HepG2 (cell line): ENCODE data around the gene ATAD3C. TPM values are rescaled to one million over a fixed set of nuclear protein-coding genes. Genes with fewer than 3 reads are reported as not detected.
A peak's percentile ranks its signal among the peaks of the same experiment; 100 is the strongest.

Experiments used
- ATF7 ChIP-seq, 2 experiments: fragments of 450-650 bp in 1 of 2; sonication (generic) in 1 of 2; formaldehyde crosslinking in 1 of 2; IDR thresholded peaks; 2 replicates each; pipeline versions ENCODE4 v1.4.0 to v1.6.1; 2016 to 2020; ENCODE audit warnings: antibody characterized with exemption in 1 of 2, mild to moderate bottlenecking in 1 of 2, missing genetic modification reagents in 1 of 2
- GZF1 ChIP-seq: sonication (generic); formaldehyde crosslinking; IDR thresholded peaks from 2 replicates; pipeline ENCODE4 v1.5.1; 2020; ENCODE audit warnings: mild to moderate bottlenecking, missing genetic modification reagents
- NRL ChIP-seq: sonication (generic); formaldehyde crosslinking; IDR thresholded peaks from 2 replicates; pipeline ENCODE4 v1.5.0; 2020; ENCODE audit warnings: missing genetic modification reagents, mild to moderate bottlenecking, moderate library complexity, borderline replicate concordance
- RBM22 ChIP-seq: fragments of 200-400 bp; formaldehyde crosslinking; optimal IDR thresholded peaks from 2 replicates; pipeline ENCODE3; 2017; ENCODE audit warnings: mild to moderate bottlenecking, low read length, moderate library complexity
- SP1 ChIP-seq, 2 experiments: fragments of 450-650 bp in 1 of 2; sonication (generic) in 1 of 2; formaldehyde crosslinking in 1 of 2; IDR thresholded peaks; 2 replicates each; pipeline versions ENCODE4 v1.4.0 to v1.6.1; 2016 to 2020; ENCODE audit warnings: missing genetic modification reagents in 1 of 2
- SPEN ChIP-seq: sonication (generic); formaldehyde crosslinking; IDR thresholded peaks from 2 replicates; pipeline ENCODE4 v1.5.1; 2020; ENCODE audit warnings: low read depth, mild to moderate bottlenecking, missing genetic modification reagents
- ZMYM3 ChIP-seq: sonication (generic); formaldehyde crosslinking; IDR thresholded peaks from 2 replicates; pipeline ENCODE4 v1.5.1; 2020; ENCODE audit warnings: mild to moderate bottlenecking, missing genetic modification reagents
- ZNF224 ChIP-seq: sonication (generic); formaldehyde crosslinking; IDR thresholded peaks from 2 replicates; pipeline ENCODE4 v1.5.0; 2020; ENCODE audit warnings: mild to moderate bottlenecking, missing genetic modification reagents
- ZNF3 ChIP-seq: IDR thresholded peaks from 2 replicates; pipeline ENCODE4 v1.7.0; 2017; ENCODE audit warnings: inconsistent platforms
- ZNF432 ChIP-seq: sonication (generic); formaldehyde crosslinking; IDR thresholded peaks from 2 replicates; pipeline ENCODE4 v1.5.0; 2020; ENCODE audit warnings: missing genetic modification reagents, mild to moderate bottlenecking, borderline replicate concordance
- ZNF562 ChIP-seq: sonication (generic); formaldehyde crosslinking; IDR thresholded peaks from 2 replicates; pipeline ENCODE4 v1.8.0; 2022; ENCODE audit warnings: missing genetic modification reagents, borderline replicate concordance
- ZNF703 ChIP-seq: sonication (generic); formaldehyde crosslinking; IDR thresholded peaks from 2 replicates; pipeline ENCODE4 v1.5.1; 2020; ENCODE audit warnings: missing genetic modification reagents, mild to moderate bottlenecking, moderate library complexity, borderline replicate concordance
- ZNF749 ChIP-seq: sonication (generic); formaldehyde crosslinking; IDR thresholded peaks from 2 replicates; pipeline ENCODE4 v1.8.0; 2022; ENCODE audit warnings: mild to moderate bottlenecking, missing genetic modification reagents, moderate library complexity, borderline replicate concordance
- polyA plus RNA-seq, 8 experiments: library from polyadenylated mRNA; depleted of rRNA in 3 of 8; stranded (reverse) in 7 of 8; unstranded in 1 of 8; fragments of >200 nt; fragmentation: Illumina TruSeq in 4 of 8; extraction: Trizol in 4 of 8; gene quantifications; 2 replicates each; pipeline versions ENCODE4 v1.2.1 to v1.2.3, GENCODE V29; 2011 to 2016; ENCODE audit warnings: low read depth in 4 of 8, missing spikeins in 1 of 8, mixed read lengths in 1 of 8; ENCODE audit not compliant: insufficient read depth in 1 of 8
- total RNA-seq, 5 experiments: library from RNA; depleted of rRNA; stranded (reverse); fragments of >200 nt; fragmentation: Illumina TruSeq; extraction: Trizol; gene quantifications; 2 replicates each; pipeline ENCODE4 v1.2.3, GENCODE V29; 2016; ENCODE audit warnings: low read depth in 1 of 5
- TF ChIP-seq, protein P1 (sequence below): sonication (generic); formaldehyde crosslinking; IDR thresholded peaks from 2 replicates; pipeline ENCODE4 v1.9.0; 2021; ENCODE audit warnings: missing genetic modification reagents, borderline replicate concordance
- TF ChIP-seq, protein P2 (sequence below): sonication (generic); formaldehyde crosslinking; conservative IDR thresholded peaks from 2 replicates; pipeline ENCODE4 v1.8.0; 2022; ENCODE audit warnings: missing genetic modification reagents
- TF ChIP-seq, protein P3 (sequence below): sonication (generic); formaldehyde crosslinking; IDR thresholded peaks from 2 replicates; pipeline ENCODE4 v1.8.0; 2022; ENCODE audit warnings: mild to moderate bottlenecking, missing genetic modification reagents
- TF ChIP-seq, protein P4 (sequence below): sonication (generic); formaldehyde crosslinking; IDR thresholded peaks from 2 replicates; pipeline ENCODE4 v1.8.0; 2022; ENCODE audit warnings: mild to moderate bottlenecking, missing genetic modification reagents, moderate library complexity
- TF ChIP-seq, protein P5 (sequence below): sonication (generic); formaldehyde crosslinking; IDR thresholded peaks from 2 replicates; pipeline ENCODE4 v1.4.0; 2020; ENCODE audit warnings: missing genetic modification reagents, mild to moderate bottlenecking, borderline replicate concordance

Gene ATAD3C
- total and polyA plus RNA-seq, 2 of the 13 experiments (the other 11 are each of a cell fraction or from before 2014, with no cell fraction given): 2.4 to 3.2 TPM

DNA sequence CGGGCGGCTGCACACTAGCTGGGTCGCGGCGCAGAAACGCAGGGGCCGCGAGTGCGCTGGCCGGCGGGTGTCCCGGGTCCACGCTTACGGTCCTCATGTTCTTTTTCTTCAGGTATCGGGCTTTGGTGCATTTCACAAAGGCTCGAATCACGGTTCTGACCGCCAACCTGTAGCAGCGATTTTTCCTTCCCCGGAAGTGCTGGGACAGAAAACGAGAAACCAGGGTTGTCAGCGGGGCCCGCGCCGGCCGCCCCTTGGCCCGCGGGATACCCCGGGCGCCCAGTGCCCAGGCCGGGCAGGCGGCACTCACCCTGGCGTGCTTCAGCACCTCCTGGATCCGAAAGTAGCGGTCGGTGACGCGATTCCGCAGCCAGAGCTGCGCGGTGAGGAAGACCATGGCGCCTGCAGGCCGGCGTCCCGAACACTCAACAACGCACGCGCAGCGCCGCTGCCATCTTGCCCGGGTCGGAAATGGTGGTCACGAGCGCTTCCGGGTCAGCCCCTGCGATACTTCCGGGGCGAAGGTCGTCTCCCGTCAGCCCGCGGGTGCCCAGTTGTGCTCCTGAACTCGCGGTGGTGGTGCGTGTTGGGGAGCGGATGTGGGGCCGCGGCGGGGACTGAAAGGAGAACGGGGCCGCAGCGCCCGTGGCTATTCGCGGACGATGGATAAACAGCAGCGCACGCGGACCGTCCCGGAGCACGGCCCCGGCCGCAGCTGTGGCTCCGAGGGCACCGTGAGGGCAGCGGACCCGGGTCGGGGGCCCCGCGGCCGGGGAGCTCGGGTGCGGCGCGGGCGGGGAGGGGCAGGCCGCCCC is 42.5 kb upstream of the ATAD3C start, which contains the start of gene MRPL20 (continued):
- TF ChIP-seq SP1 (IDR thresholded peaks at IDR 0.05) (no peak), SP1 (CRISPR knock-in tag; IDR thresholded peaks at IDR 0.05) (no peak), ZMYM3 (CRISPR knock-in tag) (0 out of 2 replicates have a peak, but pooled peaks have one; percentile 17), ZNF749 (CRISPR knock-in tag) (no peak; the same call in 1 of the 2 replicates), ZNF562 (CRISPR knock-in tag) (no peak), ZNF432 (CRISPR knock-in tag) (no peak), RBM22 (no peak), SPEN (CRISPR knock-in tag) (peak; percentile 98), ATF7 (IDR thresholded peaks at IDR 0.05) (no peak), ATF7 (CRISPR knock-in tag; IDR thresholded peaks at IDR 0.05) (no peak; the same call in 1 of the 2 replicates), ZNF224 (CRISPR knock-in tag) (no peak), ZNF703 (no peak), NRL (CRISPR knock-in tag) (peak; percentile 49; the same call in 1 of the 2 replicates), ZNF3 (CRISPR knock-in tag) (no peak), GZF1 (no peak)
- TF ChIP-seq, protein P1, sequence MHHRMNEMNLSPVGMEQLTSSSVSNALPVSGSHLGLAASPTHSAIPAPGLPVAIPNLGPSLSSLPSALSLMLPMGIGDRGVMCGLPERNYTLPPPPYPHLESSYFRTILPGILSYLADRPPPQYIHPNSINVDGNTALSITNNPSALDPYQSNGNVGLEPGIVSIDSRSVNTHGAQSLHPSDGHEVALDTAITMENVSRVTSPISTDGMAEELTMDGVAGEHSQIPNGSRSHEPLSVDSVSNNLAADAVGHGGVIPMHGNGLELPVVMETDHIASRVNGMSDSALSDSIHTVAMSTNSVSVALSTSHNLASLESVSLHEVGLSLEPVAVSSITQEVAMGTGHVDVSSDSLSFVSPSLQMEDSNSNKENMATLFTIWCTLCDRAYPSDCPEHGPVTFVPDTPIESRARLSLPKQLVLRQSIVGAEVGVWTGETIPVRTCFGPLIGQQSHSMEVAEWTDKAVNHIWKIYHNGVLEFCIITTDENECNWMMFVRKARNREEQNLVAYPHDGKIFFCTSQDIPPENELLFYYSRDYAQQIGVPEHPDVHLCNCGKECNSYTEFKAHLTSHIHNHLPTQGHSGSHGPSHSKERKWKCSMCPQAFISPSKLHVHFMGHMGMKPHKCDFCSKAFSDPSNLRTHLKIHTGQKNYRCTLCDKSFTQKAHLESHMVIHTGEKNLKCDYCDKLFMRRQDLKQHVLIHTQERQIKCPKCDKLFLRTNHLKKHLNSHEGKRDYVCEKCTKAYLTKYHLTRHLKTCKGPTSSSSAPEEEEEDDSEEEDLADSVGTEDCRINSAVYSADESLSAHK (CRISPR knock-in tag): peak; percentile 67; the same call in 1 of the 2 replicates
- TF ChIP-seq, protein P2, sequence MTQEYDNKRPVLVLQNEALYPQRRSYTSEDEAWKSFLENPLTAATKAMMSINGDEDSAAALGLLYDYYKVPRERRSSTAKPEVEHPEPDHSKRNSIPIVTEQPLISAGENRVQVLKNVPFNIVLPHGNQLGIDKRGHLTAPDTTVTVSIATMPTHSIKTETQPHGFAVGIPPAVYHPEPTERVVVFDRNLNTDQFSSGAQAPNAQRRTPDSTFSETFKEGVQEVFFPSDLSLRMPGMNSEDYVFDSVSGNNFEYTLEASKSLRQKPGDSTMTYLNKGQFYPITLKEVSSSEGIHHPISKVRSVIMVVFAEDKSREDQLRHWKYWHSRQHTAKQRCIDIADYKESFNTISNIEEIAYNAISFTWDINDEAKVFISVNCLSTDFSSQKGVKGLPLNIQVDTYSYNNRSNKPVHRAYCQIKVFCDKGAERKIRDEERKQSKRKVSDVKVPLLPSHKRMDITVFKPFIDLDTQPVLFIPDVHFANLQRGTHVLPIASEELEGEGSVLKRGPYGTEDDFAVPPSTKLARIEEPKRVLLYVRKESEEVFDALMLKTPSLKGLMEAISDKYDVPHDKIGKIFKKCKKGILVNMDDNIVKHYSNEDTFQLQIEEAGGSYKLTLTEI (CRISPR knock-in tag): no peak
- TF ChIP-seq, protein P3, sequence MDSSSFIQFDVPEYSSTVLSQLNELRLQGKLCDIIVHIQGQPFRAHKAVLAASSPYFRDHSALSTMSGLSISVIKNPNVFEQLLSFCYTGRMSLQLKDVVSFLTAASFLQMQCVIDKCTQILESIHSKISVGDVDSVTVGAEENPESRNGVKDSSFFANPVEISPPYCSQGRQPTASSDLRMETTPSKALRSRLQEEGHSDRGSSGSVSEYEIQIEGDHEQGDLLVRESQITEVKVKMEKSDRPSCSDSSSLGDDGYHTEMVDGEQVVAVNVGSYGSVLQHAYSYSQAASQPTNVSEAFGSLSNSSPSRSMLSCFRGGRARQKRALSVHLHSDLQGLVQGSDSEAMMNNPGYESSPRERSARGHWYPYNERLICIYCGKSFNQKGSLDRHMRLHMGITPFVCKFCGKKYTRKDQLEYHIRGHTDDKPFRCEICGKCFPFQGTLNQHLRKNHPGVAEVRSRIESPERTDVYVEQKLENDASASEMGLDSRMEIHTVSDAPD (CRISPR knock-in tag): no peak
- TF ChIP-seq, protein P4, sequence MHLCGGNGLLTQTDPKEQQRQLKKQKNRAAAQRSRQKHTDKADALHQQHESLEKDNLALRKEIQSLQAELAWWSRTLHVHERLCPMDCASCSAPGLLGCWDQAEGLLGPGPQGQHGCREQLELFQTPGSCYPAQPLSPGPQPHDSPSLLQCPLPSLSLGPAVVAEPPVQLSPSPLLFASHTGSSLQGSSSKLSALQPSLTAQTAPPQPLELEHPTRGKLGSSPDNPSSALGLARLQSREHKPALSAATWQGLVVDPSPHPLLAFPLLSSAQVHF: peak; percentile 84
- TF ChIP-seq, protein P5, sequence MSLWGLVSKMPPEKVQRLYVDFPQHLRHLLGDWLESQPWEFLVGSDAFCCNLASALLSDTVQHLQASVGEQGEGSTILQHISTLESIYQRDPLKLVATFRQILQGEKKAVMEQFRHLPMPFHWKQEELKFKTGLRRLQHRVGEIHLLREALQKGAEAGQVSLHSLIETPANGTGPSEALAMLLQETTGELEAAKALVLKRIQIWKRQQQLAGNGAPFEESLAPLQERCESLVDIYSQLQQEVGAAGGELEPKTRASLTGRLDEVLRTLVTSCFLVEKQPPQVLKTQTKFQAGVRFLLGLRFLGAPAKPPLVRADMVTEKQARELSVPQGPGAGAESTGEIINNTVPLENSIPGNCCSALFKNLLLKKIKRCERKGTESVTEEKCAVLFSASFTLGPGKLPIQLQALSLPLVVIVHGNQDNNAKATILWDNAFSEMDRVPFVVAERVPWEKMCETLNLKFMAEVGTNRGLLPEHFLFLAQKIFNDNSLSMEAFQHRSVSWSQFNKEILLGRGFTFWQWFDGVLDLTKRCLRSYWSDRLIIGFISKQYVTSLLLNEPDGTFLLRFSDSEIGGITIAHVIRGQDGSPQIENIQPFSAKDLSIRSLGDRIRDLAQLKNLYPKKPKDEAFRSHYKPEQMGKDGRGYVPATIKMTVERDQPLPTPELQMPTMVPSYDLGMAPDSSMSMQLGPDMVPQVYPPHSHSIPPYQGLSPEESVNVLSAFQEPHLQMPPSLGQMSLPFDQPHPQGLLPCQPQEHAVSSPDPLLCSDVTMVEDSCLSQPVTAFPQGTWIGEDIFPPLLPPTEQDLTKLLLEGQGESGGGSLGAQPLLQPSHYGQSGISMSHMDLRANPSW (CRISPR knock-in tag): no peak
